Stimulated activated naive CD4-positive, alpha-beta T cell treated with Interleukin-2 at 50 U/mL for 16 hours (primary cell): ENCODE measurements around the gene TEDC2.
"Not testable (repeated sequence)": the region's sequence is repeated elsewhere in the genome, so short reads cannot be mapped to it uniquely, and the experiment has no call there.

Experiments used
- DNase-seq: peaks from one replicate; lab custom pipeline; 2025; lab: John Stamatoyannopoulos, UW

TEDC2 gene

DNA sequence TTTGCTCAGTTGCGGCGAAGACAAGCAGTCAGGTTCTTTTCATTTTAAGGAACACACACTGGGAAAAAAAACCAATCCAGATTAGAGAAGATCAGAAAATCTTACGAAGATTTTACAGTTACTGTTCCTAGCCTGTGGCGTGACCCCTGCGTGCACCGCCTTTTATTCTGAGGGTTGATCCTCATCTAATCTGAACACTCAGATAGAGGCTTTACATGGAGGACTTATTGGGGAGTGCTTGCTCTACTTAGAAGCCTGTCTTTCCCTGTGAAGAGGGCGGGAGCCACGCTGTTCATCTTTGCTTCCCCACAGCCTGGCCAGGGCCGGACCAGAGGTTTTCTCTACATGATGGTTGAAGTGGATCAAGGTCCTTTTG is 16.4 kb downstream of the TEDC2 start:
- no peak for DNase-seq

DNA sequence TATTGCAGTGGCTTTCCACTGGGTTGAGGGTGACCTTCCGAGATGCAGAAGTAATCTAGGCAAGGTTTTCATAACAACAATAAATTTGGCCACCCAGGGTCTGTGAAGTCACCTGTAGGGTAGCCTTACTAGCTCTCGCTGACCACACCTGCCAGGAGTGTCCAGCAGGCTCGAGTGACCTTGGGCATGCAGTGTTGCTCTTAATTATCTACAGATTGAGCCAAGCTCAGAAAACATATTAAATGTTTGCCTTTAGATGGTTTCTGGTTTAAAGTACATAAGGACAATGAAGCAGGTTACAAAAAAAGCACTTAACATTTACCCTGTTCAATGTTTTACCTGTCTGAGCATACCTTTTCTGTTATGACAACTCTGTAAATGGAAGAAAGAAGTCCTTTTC is 16.8 kb downstream of the TEDC2 start:
- no peak for DNase-seq

DNA sequence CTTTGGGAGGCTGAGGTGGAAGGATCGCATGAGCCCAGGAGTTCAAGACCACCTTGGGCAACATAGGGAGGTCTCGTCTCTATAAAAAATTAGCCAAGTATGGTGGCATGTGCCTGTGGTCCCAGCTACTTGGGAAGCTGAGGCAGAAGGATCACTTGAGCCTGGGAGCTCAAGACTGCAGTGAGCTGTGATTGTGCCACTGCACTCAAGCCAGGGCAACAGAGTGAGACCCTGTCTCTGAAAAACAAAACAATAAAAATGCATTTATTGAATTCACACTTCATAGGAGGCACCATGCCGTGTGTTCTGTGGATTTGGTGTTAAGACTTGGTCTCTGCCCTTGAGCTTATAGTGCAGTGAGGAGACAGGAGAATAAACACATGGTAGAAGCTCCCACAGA is 17.4 kb downstream of the TEDC2 start:
- no peak for DNase-seq

DNA sequence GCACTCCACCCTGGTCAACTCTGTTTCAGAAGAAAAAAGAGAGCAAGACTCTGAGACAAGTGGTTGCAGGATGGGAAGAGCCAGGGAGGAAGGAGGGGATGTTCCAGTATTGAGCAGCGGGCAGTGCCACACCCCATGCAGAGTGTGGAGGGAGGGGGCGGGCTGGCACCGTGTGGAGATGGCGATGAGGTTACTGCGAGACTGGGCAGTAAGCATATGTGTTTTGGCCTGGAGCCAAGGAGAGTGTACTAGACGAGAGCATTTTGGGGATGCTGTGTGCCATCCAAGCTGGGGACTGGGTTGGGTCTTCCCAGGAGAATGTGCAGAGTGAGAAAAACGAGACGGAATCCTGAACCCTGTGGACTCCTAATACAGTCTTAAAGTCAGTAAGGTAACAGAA is 18.4 kb downstream of the TEDC2 start:
- DNase-seq, result no peak

DNA sequence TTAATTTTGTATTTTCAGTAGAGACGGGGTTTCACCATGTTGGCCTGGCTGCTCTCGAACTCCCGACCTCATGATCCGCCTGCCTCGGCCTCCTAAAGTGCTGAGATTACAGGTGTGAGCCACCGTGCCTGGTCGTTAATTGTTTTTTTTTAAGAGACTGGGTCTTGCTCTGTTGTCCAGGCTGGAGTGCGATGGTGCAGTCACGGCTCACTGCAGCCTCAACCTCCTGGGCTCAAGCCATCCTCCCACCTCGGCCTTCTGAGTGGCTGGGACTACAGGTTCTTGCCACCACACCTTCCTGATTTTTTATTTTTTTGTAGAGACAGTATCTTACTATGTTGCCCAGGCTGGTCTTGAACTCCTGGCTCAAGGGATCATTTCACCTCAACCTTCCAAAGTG is 20.1 kb downstream of the TEDC2 start:
- not testable (repeated sequence) for DNase-seq

DNA sequence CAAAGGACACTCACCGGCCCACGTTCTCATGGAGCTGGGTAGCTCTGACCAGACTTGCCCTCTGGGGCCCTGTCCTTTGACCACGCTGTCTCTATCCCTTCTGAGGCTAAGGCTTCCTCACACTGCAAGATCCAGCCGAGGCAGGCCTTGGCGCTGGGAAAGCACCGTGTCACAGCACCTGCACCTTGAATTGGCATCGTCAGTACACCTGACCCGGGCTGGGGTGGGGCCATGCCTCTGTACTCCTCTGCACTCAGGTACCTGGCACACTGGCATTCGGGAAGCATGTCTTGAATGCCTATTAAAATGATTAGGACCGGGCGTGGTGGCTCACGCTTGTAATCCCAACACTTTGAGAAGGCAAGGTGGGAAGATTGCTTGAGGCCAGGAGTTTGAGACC is 21.0 kb downstream of the TEDC2 start:
- no peak for DNase-seq

DNA sequence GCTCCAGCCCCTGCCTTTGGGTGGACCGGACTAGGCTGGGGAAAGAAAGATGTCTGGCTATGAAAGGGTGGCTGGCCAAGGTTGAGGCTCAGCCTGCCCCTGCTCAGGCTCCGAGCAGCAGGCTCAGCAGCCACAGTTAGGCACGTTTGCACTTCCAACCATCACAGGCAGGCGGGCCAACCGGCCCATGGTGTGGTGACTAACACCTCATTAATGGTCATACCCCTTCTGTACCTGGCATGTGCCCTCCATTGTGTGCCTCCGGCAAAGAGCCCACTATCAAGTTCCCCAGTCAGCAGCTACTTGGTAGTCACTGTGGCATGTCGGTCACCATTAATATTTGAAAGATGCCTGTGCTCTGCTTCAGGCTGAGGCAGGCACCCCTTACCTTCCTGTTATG is 21.8 kb downstream of the TEDC2 start:
- DNase-seq, result no peak

DNA sequence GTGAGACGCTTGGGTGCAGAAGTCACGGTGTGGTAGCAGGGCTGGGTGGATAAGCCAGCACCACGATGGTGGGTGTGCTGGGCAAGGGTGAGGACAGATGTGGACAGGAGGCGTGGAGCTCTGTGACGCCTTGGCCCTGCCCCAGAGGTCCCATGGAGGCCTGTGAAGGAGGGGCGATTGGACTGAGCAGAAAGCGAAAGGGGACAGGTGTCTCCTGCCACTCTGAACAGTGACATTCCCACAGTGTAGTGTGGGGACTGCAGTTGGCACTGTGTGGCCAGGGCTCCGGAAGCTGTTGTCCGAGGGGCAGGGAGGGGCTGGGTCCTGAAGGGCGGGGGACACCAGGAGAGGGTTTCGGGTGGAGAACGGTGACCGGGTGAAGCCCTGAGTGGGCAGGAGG is 22.3 kb downstream of the TEDC2 start:
- DNase-seq, result no peak

DNA sequence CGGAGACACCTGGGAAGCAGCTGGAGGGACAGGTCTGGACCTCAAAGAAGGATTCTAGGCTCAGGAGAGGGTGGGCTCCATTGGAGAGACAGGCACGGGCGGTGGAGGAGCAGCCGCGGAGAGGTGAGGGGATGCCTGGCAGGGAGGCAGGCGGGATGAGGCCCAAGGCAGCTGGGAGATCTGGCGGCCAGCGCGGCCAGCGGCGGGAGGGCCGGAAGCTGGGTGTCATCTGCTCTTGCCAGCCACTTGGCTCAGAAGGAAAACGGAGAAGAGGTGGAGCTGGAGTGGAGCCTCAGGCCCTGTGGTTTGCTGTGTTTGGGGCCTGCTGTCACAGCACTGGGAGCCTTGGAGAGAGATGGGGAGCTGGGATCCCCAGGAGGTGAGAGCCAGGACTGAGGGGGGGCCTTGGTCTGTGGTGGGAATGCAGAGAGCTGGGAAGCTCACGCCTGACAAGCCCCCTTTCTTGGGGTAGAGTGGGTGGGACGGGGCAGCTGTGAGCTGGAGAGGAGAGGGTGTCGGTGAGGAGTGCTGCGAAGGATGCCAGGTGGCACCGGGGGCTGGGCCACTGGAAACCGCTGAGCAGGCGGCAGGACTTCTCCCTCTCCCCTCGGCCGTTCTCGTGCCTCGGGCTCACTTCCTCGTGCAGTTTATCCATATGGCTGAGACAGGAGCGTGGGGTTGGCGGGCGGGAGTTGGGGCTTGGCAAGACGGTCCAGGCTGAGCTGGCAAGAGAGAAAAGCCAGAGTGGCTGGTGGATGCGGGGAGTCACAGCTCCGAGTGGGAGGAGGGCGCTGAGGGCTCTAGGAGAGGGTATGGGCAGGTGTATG is 23.0 kb downstream of the TEDC2 start:
- DNase-seq, result no peak

DNA sequence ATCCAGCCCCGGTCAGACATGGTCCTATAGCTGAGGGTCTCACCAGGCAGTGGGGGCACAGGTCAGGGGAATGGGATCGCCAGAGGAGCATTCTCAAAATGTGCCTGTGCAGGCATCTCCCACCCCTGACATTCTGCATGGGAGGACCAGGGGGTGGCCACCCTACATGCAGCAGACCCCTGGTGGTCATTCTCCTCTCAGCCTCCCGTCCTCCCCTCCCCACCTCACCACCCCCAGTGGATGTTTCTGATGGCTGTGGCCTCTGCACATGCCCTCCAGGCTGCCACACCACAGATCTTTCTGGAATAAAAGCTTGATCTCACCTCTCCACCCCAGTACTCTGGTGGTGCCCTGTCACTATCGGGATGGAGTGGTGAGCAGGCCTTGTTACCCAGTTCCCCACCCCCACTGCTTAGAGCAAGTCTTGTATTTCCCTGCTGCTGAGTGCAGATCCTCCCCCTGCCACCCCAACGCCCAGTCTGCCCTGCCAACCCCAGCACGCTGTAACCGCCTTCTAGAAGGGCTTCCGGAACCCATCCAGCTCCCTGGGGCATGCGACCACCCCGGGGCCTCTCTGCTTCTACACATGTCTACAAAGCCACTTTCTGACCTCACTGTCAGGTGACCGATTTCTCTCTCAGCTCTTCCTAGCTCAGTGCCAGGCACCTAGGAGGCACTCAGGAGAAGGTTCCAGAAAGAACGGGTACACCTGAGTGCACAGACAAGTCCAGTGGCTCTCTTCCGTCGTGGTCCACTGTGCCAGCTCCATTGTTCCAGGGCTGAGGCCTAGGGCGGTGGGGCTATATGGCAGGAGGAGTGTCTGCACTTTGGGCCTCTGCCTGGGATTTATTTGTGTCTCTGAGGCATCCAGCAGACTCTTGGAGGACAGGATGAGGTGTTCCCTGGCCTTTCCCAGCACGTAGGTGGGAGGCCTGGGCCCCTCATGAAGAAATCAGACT is 24.3 kb downstream of the TEDC2 start:
- DNase-seq, result no peak

DNA sequence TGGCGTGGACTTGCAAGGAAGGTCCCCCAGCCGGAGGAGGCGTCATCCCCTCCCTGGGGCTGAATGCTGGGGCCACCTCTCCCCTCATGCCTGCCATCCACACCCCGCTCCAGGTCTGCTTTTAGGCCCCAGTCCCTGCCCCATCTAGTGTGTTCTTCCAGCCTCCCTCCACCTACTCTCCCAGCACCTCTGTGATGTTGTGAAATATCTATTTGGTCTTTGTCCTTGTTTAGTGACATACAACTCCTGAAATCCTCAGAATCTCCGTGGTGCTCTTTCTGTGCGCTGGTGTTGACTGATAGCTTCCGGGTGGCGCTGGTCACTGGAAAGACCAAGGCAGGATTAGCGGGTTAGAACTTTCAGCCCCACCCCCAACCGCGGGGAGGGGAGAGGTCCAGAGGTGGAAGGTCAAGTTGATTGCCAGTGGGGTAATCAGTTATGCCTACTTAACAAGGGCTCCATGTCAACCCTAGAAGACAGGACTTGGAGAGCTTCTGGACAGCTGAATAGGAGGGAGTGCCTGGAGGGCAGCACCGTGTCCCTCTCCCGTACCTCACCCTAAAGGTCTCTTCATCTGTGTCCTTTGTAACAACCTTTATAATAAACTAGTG is 25.1 kb downstream of the TEDC2 start:
- DNase-seq, result no peak

DNA sequence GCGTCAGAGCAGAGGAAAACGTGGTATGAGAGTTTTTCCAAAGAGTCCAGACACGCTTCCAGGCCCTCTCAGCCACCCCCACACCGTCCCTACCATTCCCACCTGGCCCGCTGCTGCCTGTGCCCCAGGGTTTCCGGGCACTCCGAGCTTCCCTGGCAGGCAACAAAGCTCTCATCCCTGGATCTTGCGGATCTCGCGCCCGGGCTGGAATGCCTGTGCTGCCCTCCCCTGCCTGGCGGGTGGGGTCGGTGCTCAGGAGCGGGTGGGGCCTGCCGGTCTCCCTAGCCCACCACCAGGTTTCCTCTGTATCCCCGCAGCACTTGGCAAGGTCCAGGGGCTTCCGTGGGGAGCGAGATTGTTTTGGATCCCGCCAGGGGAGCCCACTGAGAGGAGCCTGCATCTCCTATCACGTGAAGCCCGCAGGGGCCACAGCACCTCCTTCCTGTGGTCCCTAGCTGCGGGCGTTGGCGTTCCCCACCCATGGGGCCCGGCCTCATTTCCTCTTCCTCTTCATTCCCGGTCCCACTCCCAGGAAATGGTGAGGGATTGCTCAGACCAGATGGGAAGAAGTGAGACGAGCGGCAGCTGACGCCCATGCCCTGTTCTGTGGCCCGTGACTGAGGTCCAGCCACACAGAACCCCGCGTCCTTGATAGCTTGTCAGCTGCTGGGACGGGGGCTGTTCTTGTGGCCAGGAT is 26.1 kb downstream of the TEDC2 start:
- no peak for DNase-seq

DNA sequence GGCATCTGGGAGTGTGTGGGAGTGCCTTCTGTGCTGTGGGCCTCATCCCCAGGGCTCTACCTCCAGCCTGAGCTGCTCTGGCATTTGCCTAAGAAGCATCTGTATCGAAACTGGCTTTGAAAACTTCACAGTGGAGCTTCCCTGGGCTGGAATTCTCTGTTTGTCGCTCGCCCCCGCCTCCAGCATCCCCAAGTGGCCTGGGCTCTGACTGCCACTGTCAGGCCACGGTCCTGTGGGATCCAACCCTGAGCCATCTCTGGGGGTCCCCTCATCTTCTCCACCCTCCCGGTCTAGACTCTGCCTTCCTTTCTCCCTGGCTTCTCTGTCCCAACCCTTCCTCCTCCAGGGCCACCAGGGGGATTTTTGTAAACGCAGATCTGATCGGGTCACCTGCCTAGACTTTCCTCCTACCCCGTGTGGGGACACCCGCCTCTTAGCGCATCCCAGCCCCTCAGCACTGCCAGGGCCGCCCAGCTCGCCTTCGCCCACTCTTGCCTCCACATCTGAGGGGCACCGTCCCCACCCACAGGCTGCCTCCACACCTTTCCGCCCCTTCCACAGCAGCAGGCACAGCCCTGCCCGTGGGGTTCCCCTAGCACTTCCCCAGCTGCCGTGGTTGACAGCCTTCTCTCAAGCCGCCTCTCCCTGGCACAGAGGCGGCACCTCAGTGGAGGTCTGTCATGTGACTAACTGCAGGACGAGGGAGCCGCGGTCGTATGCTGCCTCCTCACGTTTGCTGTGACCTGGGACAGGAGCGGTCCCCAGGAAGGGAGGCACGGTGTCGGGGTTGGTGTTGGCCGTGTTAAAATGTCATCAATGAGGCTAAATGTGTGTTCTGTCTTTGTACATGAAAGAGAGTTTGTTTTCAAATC is 27.0 kb downstream of the TEDC2 start:
- peak; percentile 71 for DNase-seq

DNA sequence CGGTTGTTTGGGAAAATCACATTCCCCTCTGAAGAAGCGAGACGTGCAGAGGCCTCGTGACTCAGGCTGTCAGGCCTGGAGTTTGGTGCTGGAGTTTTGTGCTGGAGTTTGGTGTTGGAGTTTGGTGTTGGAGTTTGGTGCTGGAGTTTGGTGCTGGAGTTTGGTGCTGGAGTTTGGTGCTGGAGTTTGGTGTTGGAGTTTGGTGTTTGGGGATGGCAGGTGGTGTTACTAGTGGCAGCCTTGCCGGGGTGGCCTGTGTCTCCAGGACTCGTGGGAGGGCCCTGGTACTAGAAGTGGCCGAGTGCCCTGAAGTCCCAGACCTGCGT is 27.6 kb downstream of the TEDC2 start:
- no peak for DNase-seq

DNA sequence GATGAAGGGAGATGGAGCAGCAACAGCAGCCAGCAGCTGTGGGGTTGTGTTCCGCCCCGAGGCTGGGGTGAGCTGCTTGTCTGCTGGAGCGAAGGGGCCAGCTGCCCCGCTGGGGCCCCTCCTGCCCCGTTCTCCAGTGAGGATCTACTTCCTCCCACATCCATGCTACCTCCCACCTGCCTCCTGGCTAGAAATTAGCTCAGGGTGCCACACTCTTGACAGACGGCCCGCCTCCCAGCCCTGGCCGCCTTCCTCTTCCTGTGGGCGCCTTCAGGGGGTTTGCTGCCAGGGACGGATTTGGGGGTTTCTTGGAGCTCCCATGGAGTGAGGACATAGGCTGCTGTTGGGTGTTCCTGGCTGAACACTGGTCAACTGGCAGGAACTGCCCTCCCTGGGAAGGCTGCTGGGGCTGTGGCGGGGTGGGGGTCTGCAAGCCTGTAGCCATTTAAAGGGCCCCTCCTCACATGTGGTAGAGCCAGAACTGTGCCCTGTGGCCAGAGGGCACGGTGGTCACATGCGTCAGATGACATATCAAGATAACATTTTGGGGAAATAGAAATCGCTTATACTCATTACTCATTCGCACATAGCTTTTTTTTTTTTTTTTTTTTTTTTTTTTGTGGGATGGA is 28.1 kb downstream of the TEDC2 start:
- DNase-seq, result no peak

DNA sequence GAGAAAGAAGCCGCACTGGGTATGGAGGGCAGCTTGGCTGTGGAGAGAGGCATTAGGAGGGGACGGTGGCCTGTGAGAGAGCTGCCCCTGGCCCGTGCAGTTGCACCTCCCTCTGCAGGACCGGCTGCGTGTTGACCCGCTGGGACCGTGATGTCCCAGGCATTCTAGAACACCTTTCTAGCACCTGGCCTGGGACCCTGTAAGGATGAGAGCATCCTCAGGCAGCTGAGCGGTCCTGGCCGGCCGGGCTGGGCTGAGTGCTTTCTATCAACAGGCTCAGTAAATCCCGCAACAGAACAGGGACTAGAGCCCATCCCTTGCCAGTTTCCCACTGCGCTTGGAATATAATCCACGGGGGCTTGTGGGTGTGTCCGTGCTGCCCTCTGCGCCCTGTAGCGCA is 29.7 kb downstream of the TEDC2 start:
- no peak for DNase-seq

DNA sequence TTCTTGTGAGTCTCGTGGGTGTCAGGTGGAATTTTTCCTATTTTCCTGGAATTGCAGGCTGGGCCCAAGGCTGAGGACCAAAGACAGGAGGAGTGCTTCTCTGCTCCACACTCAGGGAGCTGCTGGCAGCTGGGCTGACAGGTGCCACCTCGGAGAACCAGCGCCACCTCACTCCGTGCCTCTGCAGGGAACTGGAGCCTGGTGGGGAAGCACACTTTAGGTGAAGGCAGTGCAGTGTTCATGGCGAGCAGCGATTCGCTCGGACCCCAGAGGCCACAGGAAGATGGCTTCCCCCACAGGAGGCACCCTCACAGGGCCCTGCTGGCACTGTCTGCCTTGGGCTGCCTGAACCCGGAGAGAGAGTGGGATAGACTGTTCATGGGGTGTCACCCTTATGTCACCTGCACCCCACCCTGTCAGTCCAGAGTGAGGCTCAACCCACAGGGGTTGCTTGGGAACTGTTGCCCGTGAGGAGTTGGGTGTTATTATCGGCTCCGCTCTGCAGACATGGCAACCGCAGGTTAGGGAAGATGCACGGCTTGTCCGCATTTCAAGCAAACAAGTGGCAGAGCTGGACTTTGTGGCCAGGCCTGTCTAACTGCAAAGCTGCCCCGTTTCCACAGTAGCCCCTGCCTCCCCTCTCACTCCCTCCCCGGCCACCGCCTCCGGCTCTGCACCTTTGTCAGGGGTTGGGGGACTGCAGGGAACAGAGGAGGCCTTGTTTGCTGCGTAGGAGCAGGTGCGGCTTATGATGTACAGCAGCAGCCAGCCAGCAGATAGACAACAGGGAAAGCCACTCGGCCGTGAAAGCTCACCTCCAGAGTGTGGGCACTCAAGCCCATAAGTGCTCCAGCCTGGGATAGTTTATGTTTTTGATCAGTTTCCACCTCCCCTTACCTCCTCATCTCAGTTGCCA is 30.5 kb downstream of the TEDC2 start:
- no peak for DNase-seq

DNA sequence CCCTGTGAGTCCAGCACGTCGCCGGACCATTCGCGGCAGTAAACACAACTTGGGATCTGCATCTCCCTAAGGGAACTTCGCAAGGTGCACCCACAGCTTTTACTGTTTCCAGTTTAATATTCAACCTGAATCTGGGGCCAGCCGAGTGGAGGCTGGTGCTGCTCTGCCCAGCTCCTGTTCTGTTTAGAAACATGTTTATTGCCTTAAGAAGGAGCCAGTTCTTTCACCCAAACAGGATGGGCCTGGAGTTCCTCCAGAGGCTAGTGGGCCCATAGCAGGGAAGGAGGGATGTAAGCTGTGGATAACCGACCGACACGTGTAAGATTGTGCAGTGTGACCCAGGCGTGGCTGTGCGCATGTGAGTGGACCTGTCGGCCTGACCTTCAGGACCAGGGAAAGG is 32.4 kb downstream of the TEDC2 start:
- no peak for DNase-seq

DNA sequence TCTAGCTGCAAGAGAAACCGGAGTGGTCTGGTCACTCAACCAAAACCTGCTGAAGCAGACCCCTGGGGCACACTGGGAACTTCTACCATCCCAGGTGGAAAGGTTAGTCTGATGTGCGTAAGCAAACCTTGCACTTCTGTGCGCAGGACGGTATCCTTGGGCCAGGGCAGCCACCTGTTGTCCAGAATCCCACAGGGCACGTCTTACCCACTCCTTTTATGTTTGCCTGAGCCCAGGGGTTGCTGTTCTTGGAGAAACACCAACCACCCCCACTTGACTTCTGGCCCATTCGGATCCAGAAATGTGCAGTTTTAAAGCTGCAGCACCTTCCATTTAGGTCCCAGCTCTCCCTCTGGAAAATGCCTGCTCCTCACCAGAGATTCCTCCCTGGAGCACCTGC is 33.7 kb downstream of the TEDC2 start:
- no peak for DNase-seq

DNA sequence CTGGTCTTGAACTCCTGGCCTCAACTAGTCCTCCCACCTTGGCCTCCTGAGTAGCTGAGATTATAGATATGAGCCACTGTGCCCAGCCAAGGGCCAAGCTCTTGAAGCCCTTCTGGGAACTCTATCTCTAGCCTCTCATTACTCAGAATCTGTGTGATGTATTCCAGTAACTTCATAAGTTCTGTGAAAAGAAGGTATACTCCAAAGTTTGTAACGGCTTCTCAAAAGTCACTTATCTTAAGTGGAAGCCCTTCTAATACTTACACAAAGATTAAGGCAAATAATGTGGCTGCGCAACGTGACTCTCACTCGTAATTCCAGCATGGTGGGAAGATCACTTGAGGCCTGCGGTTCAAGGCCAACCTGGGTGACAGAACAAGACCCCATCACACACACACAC is 34.7 kb downstream of the TEDC2 start:
- DNase-seq, result no peak
